Measurements from ENCODE around the gene PPTC7. TPM values are rescaled to one million over a fixed set of nuclear protein-coding genes. Genes with fewer than 3 reads are reported as not detected.
A peak's percentile ranks its signal among the peaks of the same experiment; 100 is the strongest.
"Not testable (repeated sequence)": the region's sequence is repeated elsewhere in the genome, so short reads cannot be mapped to it uniquely, and the experiment has no call there.

Gene PPTC7
- total RNA-seq, 2 experiments from 2014 or later: 43.1 to 44.5 TPM

- H3K27me3 Mint-ChIP-seq: no peaks in the 10 kb centered on the region
- H3K27ac Mint-ChIP-seq: peak overlapping the region; percentile 86
- no peak for TF ChIP-seq CTCF (IDR thresholded peaks at IDR 0.05)
- peaks cover 5% of the 10 kb centered on the region for H3K4me1 Mint-ChIP-seq (ENCODE audit: low read depth)
- ChIA-PET CTCF (interaction anchor here (1.0 to 7.3 kb wide), 6 partner anchors 14 to 288 kb away, joined by 4 to 163 read pairs (median 11); partner anchors contain the start of genes ARPC3, FAM216A and GPN3), POLR2A (interaction anchor here (0.7 to 1.1 kb wide), 2 partner anchors 8 to 138 kb away, joined by 3 to 4 read pairs; partner anchors contain the start of genes FAM216A and TCTN1)
- intact Hi-C loops (cut with micrococcal nuclease): no loop called here
- ATAC-seq: no peak
- H3K36me3 Mint-ChIP-seq (ENCODE audit: low read depth): no peaks in the 10 kb centered on the region
- no peak for DNase-seq
- H3K9me3 Mint-ChIP-seq: no peaks in the 10 kb centered on the region
- H3K4me3 Mint-ChIP-seq: peak overlapping the region; percentile 81
Measured at GRCh38 chr12:110606253-110606611, 23.1 kb upstream of the PPTC7 start.

- intact Hi-C loops (cut with micrococcal nuclease): loop anchor here (5.0 kb wide), 1 partner anchor 50 kb away; no protein-coding TSS in a partner anchor
- not testable (repeated sequence) for H3K36me3 Mint-ChIP-seq (ENCODE audit: low read depth); H3K27me3 Mint-ChIP-seq; H3K4me3 Mint-ChIP-seq; H3K9me3 Mint-ChIP-seq; H3K27ac Mint-ChIP-seq; H3K4me1 Mint-ChIP-seq (ENCODE audit: low read depth)
- DNase-seq (peak; percentile 60), ATAC-seq (peak; percentile 87)
- ChIA-PET POLR2A (interaction anchor here (0.6 to 2.4 kb wide), 4 partner anchors 12 to 99 kb away, joined by 3 to 15 read pairs (median 3); partner anchors contain the start of genes RAD9B, TCTN1 and VPS29), CTCF (interaction anchor here (0.6 to 8.3 kb wide), 61 partner anchors 10 to 1412 kb away, joined by 3 to 171 read pairs (median 5); partner anchors contain the start of genes ARPC3, FAM216A, GPN3 and RAD9B)
- peak; percentile 77 for TF ChIP-seq CTCF (IDR thresholded peaks at IDR 0.05)
Measured at GRCh38 chr12:110602085-110602814, 19.1 kb upstream of the PPTC7 start.

DNA sequence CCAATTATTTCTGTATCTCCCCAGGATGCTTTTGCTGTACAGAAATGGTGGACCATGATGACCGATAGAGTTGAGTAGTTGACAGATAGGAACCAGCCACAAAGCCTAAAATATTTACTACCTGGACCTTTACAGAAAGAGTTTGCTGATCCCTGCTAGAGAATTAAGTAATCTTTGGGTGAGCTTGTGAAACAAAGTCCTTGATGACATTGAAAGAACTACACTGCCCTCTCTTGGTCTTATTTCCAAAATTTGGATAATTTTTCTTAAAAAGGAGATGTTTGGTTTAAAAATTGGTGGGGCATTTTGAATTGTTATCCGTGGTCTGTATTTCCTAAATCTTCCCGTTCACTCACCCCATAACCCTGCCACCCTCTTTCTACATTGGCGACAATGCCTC is 17.1 kb upstream of the PPTC7 start:
- H3K27me3 Mint-ChIP-seq: no peaks in the 10 kb centered on the region
- ATAC-seq: no peak
- POLR2A ChIA-PET: interaction anchor here (0.7 kb wide), 1 partner anchor 293 kb away, joined by 3 read pairs; no protein-coding TSS in a partner anchor

DNA sequence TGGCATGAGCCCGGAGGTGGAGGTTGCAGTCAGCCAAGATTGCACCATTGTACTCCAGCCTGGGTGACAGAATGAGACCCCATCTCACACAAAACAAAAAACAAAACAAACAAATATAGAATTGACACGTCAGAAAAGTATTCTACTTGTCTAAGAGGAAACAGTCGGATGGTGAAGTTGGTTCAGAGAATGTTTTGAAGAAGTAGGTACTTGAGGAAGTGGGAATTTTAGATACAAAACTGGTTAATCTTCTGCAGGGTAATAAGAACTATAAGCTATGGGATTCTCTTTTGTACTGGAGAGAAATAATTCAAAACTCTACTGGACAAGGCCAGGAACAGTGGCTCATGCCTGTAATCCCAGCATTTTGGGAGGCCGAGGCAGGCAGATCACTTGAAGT is 16.2 kb upstream of the PPTC7 start:
- no peak overlapping the region for H3K4me3 Mint-ChIP-seq
- H3K9me3 Mint-ChIP-seq: no peaks in the 10 kb centered on the region
- H3K27me3 Mint-ChIP-seq: no peaks in the 10 kb centered on the region
- H3K4me1 Mint-ChIP-seq (ENCODE audit: low read depth): peaks cover 7% of the 10 kb centered on the region
- DNase-seq (no peak), ATAC-seq (no peak)
- intact Hi-C loops (cut with micrococcal nuclease): no loop called here
- POLR2A ChIA-PET: interaction anchor here (1.4 to 1.5 kb wide), 2 partner anchors 15 to 50 kb away, joined by 5 read pairs; no protein-coding TSS in a partner anchor
- H3K27ac Mint-ChIP-seq: no peak overlapping the region
- no peak for TF ChIP-seq CTCF (IDR thresholded peaks at IDR 0.05)
- CTCF ChIA-PET: interaction anchor here (0.9 to 8.3 kb wide), 14 partner anchors 7 to 149 kb away, joined by 3 to 171 read pairs (median 30); partner anchors contain the start of genes ARPC3 and TCTN1
- no peaks in the 10 kb centered on the region for H3K36me3 Mint-ChIP-seq (ENCODE audit: low read depth)

More for the DNA sequence above, 17.1 kb upstream of the PPTC7 start:
- intact Hi-C loops (cut with micrococcal nuclease): loop anchor here (2.0 to 5.0 kb wide), 2 partner anchors 48 to 87 kb away; no protein-coding TSS in a partner anchor
- Mint-ChIP-seq H3K36me3 (ENCODE audit: low read depth) (no peaks in the 10 kb centered on the region), H3K9me3 (no peaks in the 10 kb centered on the region), H3K4me3 (no peak overlapping the region), H3K27ac (no peak overlapping the region), H3K4me1 (ENCODE audit: low read depth) (peaks cover 7% of the 10 kb centered on the region)
- TF ChIP-seq CTCF (IDR thresholded peaks at IDR 0.05): peak; percentile 61
- CTCF ChIA-PET: interaction anchor here (0.6 to 8.3 kb wide), 25 partner anchors 8 to 294 kb away, joined by 3 to 171 read pairs (median 19); partner anchors contain the start of genes ARPC3, FAM216A, GPN3 and RAD9B
- DNase-seq: no peak

Measured in activated CD8-positive, alpha-beta T cell treated with anti-CD3 and anti-CD28 coated beads for 36 hours (primary cell).